Lower leg skin (tissue), 3 donors: ENCODE data around the gene NUDT16L1.

Source experiments
- POLR2A ChIP-seq, 2 donors: fragments of 450-650 bp; IDR thresholded peaks; one replicate each; pipeline ENCODE4 v1.6.1; 2016 to 2017; ENCODE audit warnings: antibody characterized with exemption in 2 of 2, mild to moderate bottlenecking in 1 of 2, moderate library complexity in 1 of 2
- TF ChIP-seq, protein P1 (sequence below), 3 donors: fragments of 450-650 bp; IDR thresholded peaks; one replicate each; pipeline ENCODE4 v1.5.1; 2016; ENCODE audit warnings: antibody characterized with exemption in 3 of 3, mild to moderate bottlenecking in 3 of 3, moderate library complexity in 2 of 3

DNA sequence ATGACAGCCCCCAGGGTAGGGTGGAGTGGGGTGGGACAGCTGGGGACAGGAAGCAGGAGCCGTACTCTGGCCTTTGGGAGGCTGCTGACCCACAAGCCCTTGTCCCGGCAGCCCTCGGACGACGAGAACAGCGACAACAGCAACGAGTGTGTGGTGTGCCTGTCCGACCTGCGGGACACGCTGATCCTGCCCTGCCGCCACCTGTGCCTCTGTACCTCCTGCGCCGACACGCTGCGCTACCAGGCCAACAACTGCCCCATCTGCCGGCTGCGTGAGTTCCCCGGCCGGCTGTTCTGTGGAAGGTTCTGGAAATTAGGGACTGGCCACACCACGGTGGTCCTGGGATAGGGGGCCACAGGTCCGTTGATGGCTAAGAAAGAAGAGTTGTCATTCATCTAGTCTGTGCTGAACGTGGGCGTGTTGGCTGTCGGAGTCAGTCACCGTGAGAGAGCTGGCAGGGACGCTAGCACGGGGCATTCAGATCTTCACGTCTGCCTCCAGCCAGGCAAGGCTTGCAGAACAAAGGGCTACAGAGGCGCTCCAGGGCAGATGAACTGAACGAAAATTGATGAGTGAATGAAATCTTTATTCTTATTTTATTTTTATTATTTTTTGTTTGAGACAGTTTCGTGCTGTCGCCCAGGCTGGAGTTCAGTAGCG, 19.8 kb upstream of the NUDT16L1 start:
- TF ChIP-seq, protein P1, sequence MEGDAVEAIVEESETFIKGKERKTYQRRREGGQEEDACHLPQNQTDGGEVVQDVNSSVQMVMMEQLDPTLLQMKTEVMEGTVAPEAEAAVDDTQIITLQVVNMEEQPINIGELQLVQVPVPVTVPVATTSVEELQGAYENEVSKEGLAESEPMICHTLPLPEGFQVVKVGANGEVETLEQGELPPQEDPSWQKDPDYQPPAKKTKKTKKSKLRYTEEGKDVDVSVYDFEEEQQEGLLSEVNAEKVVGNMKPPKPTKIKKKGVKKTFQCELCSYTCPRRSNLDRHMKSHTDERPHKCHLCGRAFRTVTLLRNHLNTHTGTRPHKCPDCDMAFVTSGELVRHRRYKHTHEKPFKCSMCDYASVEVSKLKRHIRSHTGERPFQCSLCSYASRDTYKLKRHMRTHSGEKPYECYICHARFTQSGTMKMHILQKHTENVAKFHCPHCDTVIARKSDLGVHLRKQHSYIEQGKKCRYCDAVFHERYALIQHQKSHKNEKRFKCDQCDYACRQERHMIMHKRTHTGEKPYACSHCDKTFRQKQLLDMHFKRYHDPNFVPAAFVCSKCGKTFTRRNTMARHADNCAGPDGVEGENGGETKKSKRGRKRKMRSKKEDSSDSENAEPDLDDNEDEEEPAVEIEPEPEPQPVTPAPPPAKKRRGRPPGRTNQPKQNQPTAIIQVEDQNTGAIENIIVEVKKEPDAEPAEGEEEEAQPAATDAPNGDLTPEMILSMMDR (IDR thresholded peaks at IDR 0.05), result no peak
- no peak for TF ChIP-seq POLR2A (IDR thresholded peaks at IDR 0.05)
